ENCODE results near the gene MTMR12.

GRCh38 chr5:32245742-32246141 lies 67.0 kb downstream of the MTMR12 start:
- TF ChIP-seq CTCF (IDR thresholded peaks at IDR 0.05; ENCODE audit: extremely low read depth in 1 of 2, insufficient read depth in 1 of 2, low read depth in 1 of 2, low read length in 2 of 2) (no peak), JUN (IDR thresholded peaks at IDR 0.05; ENCODE audit: borderline replicate concordance, insufficient read depth, insufficient read length, low read depth) (no peak), POLR2A (IDR thresholded peaks at IDR 0.05; ENCODE audit: low read depth, low read length) (no peak), POLR2AphosphoS5 (IDR thresholded peaks at IDR 0.05; ENCODE audit: insufficient read depth, low read depth, low read length) (no peak), FOS (IDR thresholded peaks at IDR 0.05; ENCODE audit: borderline replicate concordance, insufficient read depth, low read length) (no peak), MYC (IDR thresholded peaks at IDR 0.05; ENCODE audit: low read depth, low read length) (no peak), EZH2 (IDR thresholded peaks at IDR 0.05; ENCODE audit: borderline replicate concordance, low read depth, low read length, severe bottlenecking) (no peak)
